AG20443 (cell line): ENCODE data around the gene ING5.
"Not testable (repeated sequence)": the region's sequence is repeated elsewhere in the genome, so short reads cannot be mapped to it uniquely, and the experiment has no call there.

Experiments
- DNase-seq: peaks from one replicate; pipeline ENCODE4 v3.0.0; 2012; ENCODE audit warnings: low spot score, mixed read lengths

The ING5 gene

DNA sequence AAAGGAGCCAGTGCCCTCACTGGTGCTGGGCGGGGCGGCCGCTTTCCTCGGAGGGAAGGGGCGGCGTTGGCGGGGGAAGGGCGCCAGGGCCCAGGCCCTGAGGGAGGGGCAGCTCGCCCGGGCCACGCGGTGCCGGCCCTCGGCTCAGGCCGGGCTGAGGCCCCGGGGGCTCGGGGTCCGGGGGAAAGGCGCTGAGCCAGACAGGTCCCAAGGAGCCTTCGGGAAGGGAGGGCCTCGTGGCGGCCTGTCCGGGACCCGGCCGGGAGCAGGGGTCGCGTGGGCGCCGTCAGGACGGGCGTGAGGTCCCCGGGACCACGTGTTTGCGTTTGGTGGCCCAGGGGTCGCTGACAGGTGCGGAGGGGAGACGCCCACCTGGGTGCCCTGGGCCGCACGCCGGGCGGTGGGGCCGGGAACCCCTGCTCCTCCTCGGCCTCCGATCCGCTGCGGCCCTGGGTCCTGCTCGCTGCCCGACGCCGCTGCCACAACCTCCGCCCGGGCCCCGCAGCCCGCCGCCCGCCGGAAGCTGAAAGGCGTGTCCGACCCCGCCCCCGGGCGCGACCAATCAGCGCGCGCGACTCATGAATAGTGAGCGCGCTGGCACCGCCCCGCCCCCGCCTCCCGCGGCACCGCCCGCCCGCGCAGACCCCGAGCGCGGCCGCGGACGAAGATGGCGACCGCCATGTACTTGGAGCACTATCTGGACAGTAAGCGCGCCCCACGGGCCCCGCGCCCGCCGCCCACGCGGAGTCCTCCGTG lies at the start of gene ING5:
ING5 (plus strand) TSS at position 641 of the 756 bp plus-strand sequence; CDS start at position 668, 27 bp downstream.
- DNase-seq, result peak; percentile 96

DNA sequence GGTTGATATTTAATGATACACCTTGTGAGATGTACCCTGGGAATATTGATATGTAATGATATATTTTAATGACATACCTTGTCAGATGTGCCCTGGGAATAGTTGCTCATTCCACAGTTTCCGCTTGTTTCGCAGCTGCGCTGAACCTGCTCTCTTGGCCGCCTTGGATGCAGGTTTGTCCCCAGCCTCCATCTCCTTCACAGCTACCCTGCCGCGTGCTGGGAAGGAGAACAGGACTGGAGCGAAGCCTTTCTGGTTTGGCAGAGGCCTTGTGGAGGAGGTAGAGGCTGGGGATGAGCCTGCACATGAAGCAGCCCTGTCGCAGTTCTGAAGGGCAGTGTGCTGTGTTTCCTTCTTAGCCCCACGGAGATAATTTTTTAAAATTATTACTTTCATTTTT lies 49.7 kb upstream of the ING5 start:
- DNase-seq, result no peak

DNA sequence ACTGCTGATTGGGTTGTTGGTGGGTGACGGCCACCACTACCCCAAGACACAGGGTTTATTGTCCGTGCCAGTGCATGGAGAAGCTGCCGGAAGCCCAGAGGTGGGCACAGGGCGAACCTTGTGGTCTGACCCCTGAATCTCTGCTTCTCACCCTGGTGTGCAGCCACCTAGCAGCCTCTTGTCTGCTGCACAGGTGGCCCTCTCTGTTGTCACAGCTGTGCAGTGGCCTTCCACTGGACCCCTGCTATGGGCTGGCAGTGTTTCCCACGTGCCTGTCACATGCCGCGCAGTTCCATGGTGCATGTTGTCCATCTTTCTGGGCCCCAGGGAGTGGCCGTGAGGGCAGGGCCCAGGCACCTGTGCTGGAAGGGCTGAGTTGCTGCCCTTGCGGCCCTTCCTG lies 49.1 kb upstream of the ING5 start:
- DNase-seq, result no peak

DNA sequence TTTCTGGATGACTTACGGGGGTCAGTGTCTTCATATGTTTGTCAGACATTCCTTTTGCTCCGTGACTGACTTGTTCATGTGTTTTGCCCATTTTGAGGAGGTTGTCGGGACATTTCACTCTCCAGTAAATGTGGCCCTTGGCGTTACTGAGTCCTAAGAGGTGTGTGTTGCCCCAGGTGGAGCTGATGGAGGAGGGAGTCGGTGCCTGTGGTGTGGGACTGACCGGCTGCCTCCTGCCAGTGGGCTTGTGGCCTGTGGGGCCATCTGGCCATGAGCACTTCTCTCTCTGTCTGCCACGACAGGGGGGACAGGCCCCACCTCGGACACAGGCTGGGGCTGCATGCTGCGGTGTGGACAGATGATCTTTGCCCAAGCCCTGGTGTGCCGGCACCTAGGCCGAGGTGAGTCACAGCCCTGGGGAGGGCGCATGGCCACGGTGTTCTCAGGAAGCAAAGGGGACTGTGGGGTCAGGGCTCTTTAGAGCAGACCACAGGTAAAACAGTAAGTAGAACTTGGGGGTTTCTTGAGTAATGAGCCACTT lies 48.6 kb upstream of the ING5 start:
- no peak for DNase-seq

DNA sequence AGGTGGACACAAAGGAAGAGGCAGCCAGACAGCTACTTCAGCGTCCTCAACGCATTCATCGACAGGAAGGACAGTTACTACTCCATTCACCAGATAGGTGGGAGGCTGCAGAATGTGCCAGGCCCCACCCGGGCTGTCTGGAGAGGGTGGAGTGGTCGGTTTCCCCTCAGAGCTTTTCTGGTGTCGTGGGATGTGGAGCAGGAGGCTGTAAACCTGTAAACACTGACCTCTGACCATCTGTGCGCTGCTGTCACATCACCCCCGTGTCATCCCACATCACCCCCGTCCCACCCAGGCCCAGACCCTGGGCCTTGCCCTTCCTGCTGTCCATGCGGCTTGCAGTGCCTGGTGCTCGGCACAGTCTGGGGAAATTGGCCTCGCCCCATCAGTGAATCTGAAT lies 47.3 kb upstream of the ING5 start:
- no peak for DNase-seq

DNA sequence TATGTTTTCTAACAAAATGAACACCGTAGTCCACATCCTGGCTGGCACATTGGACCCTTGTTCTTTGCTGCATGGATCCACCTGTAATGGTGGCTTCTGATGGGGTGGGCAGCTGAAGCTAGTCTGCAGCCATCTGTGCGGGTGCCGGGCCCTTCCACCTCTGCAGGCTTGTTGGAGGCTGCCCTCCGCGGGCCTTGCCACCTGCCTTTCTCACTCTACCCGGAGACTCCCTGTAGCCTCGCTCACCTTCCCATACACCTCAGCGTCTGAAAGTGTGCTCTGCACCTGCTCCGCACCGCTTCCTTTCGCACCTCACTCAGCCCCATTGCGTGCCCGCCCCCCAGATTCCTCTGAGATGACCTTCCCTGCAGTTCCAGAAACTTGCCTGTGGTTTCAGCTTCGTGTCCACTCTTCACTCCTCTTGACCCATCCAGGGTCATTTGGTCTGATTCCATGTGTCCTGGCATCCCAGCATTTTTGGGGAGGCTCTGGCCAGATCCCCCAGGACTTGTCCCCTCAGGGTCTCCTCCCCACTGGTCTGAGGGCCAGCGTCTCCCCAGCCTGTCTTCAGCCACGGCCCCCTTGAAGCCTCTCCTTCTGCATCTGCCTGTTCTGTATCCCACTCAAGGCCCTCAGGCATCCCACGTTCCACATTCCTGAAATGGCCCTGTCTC lies 46.2 kb upstream of the ING5 start:
- no peak for DNase-seq

DNA sequence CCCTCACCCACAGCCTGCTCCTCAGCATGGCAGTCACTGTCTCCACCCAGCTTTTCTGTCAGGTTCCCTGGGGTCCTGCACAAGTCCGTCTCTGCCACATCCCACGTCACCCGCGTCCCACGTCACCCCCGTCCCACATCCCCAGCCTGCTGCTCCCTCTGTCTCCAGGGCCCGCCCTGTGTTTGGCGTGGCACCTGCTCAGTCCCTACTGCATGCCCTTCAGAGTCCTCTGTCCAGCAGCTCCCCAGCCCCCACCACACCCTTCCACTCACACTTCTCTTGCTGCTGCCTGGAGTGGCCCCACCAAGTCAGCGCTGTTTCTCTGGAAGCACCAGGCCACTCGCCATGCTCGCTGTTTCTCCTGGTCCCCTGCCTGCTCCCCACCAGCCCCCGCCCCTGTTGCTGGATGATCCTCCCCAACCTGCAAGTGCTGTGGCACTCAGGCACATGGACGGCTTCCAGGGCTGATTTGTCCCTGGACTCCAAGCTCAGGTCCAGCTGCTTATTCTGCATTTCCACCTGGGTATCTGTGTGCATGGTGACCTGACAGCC lies 45.6 kb upstream of the ING5 start:
- no peak for DNase-seq

DNA sequence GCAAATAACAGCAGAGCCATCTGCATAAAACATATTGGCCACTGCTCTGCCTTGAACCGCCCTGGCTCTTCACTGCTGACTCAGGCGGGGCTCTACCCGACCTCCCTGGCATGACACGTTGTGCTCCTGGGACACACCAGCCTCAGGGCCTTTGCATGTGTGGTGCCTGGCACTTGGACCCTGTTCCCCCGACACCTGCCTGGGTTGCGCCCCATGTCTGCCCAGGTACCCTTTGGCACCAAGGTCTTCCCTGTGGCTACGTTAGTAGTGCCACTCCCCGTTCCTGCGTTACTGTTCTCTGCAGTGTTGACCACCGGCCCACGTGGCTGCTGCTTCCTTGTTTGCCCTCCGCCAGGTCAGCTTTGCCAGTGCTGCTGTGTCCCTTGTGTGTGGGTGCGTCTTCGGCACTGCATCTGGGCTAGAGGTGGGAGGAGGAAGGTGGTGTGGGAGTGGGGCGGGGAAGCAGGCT lies 44.0 kb upstream of the ING5 start:
- DNase-seq, result no peak

DNA sequence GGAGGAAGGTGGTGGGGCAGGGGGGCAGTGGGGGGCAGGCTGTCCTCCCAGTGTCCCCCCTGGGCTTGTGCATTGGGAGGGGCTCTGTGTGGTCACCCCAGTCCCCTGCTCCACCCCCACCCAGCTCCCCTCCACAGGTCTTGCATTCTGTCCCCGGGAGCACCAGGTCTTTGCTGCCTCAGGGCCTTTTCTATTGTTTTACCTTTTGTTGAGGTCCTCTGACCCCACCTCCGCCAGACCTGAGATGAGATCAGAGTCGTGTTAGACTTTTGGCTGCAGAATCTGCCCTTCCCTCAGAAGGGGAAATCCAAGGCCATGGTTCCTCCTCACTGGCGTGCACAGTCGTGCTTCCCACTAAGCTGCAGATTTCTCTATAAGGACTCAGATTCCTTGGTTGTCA lies 43.5 kb upstream of the ING5 start:
- no peak for DNase-seq

DNA sequence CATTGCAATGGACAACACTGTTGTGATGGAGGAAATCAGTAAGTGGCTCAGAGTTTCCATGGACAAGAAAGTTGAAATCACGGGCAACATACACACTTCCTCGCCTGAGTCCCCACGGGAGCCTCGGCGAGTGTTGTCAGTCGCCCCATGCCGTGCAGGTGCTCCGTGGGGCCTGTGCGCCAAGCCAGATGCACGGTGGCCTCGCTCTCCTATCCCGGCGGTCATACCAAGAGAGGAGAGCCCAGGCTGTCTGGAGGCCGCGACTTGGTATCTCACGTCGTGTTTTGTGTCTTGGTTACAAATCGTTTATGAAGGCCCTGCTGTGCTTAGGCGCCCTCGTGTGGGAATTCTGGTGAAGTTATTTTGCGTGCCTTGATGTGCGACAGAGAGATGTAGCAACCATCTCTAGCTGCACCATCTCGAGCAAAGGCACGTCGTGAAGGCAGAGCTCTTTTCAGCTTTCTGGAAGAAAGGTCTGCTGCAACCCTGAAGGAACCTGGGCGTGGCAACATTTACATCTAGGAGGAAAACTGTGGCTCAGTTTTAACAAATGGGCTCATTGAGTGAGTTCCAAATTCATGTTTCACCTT lies 42.6 kb upstream of the ING5 start:
- DNase-seq, result peak; percentile 79

DNA sequence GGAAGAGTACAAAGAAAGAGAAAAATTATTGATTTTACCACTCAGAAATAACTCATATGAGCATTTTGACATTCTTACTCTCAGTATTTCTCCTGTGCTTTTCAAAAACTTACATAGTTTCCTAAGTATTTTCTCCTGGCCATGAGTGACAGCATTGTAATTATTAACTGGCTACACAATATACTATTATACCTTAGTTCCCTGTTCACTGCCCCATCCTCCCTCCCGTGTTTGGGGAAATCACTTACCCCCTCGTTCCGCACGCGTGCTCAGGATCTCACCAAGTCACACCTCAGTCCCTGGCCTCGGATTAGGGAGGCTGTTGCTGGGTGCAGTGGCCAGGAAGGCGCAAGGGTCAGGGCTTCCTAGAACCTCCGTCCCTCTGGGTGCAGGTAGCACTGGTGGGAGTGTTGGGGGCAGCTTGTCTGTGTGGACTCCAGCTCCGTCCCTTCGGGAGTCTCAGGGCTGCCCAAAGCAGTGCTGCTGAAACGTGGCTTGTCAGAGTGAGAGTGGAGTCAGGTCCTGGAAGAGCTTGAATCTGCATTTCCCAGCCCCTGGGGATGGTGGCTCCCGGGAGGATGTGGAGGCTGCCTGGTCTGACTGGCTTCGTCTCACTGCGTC lies 41.1 kb upstream of the ING5 start:
- DNase-seq, result no peak

DNA sequence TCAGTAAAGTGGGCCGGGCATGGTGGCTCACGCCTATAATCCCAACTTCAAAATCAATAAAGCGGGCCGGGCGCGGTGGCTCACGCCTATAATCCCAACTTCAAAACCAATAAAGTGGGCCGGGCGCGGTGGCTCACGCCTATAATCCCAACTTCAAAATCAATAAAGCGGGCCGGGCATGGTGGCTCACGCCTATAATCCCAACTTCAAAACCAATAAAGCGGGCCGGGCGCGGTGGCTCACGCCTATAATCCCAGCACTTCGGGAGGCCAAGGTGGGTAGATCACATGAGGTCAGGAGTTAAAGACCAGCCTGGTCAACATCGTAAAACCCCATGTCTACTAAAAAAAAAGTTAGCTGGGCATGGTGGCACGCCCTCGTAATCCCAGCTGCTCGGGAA lies 39.1 kb upstream of the ING5 start:
- DNase-seq, result not testable (repeated sequence)

DNA sequence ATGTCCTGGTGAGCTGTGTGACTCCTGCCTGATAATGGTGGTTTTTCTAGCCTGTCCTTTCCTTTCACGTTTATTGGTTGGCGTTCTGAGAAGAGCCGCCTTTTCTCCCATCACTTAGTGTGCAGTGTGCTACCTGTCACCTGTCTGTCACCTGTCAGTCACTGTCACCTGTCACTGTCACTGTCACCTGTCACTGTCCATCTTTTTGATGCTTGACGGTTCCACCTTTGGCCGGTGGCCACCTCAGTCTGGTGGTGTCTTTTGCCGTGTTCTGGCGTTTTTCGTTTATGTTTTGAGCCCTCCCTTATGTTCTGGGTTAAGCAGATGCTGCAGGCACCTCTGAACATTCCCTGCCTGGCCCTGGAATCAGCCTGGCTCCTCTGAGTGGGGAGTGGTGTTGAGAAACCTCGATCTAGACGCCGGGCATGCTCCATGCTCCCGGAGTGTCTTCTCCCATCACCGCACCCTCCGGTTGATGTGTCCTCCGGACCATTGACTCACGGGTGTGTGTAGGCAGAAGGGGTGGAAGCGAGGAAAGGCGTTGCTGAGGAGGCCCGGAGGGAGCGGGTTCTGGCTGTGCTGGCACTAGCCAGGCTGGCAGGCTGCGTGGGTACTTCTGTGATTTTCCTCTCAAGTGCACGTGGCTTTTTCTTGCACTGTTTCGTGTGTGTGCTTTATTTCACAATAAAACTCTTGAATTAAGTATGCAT lies 36.0 kb upstream of the ING5 start:
- no peak for DNase-seq

DNA sequence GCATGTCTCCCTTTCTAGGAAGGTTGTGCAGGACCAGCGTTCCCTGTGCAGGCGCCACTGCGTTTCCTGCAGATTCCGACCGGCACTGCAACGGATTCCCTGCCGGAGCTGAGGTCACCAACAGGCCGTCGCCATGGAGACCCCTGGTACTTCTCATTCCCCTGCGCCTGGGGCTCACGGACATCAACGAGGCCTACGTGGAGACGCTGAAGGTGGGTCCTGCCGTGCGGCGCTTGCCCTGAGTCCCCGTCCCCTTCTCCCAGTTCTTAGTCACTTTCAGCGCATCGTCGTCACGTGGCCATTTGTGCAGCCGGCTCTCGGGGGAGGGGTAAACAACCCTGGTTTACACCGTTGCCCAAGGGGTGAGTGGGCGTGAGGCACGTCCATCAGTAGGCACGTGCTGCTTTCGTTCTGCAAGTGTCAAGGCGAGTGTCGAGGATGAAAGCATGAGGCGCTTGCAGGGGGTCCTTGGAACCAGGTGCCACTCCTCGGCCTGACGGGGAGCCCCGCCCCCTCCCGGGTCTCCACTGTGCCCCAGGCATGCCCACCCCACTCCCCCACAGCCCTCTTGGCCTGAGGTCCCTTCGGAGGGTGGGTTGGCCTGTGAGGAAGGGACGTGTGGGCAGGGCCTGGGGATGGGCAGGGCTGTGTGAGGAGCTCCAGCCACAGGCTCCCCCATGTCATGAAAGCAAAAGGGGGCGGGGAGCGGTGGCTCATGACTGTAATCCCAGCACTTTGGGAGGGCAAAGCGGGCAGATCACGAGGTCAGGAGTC lies 35.0 kb upstream of the ING5 start:
- DNase-seq, result no peak

DNA sequence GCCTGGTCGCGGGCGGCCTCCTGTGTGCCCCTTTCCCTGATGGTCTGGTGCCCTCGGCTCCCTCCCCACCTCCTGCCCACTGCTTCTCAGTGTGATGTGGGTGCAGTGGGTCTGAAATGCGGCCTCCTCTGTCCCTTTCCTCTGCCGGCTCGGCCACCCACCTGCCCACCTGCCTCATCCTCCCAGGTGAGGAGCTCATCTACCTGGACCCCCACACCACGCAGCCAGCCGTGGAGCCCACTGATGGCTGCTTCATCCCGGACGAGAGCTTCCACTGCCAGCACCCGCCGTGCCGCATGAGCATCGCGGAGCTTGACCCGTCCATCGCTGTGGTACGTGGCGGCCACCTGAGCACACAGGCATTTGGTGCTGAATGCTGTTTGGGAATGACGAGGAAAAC lies 33.5 kb upstream of the ING5 start:
- DNase-seq, result no peak

DNA sequence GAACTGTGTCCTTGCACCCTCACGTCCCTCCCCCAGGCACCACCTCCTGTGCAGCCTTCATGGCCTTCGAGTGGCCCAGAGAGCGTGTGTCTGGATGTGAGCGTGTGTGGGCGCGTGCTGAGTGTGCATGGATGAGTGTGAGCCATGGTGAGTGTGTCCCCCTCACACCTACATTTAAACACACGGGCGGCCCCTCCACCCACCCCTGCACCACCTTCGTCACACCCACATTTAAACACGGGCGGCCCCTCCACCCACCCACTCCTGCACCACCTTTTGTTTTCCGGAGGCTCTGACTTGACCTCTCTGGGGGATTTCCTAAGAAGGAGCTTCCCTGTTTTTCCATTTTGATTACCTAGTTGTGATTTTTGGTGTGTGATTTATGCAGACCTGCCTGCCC lies 33.0 kb upstream of the ING5 start:
- DNase-seq, result no peak

DNA sequence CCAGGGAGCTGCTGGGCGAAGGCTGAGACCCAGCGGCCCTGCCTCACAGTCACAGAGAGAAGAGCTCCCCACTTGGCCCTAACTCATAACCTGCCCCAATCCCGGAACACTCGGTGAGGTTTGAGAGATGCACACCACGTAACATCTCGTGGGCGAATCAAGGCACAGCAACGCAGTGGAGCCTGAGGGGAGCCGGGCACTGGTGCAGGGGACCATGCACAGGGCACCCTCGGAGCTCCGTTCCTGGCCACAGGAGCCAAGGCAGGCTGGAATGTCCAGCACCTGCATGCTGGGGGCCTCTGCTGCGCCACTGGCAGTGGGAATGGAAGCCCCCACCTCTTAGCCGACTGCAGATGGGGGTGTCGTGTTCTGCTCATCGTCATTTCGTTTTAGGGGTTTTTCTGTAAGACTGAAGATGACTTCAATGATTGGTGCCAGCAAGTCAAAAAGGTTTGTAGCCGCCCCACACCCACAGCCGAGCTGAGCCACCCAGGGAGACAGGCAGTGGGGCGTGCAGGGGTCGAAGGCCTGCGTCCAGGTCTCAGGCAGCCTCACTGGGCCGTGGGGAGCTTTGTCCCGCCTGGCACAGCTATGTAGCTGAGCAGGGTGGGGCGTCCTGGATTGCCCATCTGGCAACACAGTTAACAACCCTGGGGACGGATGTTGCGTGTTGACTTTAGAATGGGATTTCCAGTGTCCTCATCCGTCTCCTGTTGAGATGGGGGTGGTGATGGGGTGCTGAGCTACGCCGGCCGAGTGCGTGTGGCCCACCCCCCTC lies 31.3 kb upstream of the ING5 start:
- DNase-seq, result no peak

DNA sequence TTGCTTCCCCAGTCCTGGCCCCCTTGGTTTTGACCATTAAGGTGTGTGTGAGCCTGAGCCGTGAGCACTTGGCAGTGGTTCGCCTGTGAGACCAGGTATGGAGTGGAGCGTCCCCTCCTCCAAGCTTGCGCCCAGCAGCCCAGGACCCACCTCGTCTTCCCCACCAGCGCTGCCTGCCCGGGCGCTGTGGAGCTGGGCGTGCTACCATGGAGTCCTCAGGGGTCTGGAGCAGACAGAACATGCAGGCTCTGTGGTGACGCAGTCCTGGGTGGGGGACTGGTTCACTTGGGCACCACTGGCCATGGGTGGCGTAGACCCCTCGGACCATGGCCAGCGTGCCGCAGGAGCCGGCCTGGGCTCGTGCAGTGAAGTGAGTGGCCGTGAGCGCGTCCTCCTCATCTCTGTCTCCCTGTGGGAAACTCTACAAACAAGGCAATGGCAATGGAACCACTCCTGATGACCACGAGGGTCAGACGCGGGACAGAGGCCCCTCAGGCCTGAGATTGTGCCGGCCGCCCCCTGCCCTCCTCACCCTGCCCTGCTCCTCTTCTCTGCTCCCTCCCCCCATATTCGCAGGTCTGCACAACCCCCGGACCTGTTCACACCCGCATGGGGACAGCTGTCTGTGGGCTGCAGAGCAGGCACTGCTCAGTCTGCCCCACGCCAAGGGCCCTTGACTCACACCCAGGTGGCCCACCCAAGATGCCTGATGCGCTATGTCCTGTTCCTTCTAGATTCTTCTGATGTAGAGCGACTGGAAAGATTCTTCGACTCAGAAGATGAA lies 30.2 kb upstream of the ING5 start:
- DNase-seq, result no peak
